Pancreas (tissue), 10 donors: ENCODE measurements around the gene IPCEF1. TPM values are rescaled to one million over a fixed set of nuclear protein-coding genes. Genes with fewer than 3 reads are reported as not detected.

Experiments used
- ATAC-seq, 4 donors: fragments of 200-7000 bp; cut with Tn5 transposase; one replicate each; pipeline versions ENCODE4 v1.8.0 to v1.9.1; 2020; ENCODE audit warnings: mild to moderate bottlenecking in 4 of 4, moderate library complexity in 4 of 4
- DNase-seq, 6 donors: peaks; one replicate each; pipeline ENCODE4 v3.0.0-alpha.2; 2020
- FAIRE-seq: peaks from 2 replicates; lab custom pipeline; 2012; peaks lifted over from hg19 to GRCh38; lab: Jason Lieb, UNC
- H3K27ac ChIP-seq, 4 donors: fragments of 200-600 bp; sonication (generic); 1 replicate in 3 of 4; 2 replicates in 1 of 4; pipeline versions ENCODE4 v1.5.0 to v1.8.0; 2020
- H3K27me3 ChIP-seq, 4 donors: fragments of 200-600 bp; one replicate each; pipeline ENCODE4 v1.8.0; 2021
- H3K36me3 ChIP-seq, 3 donors: fragments of 200-600 bp; sonication (generic) in 1 of 3; one replicate each; pipeline versions ENCODE4 v1.5.0 to v1.8.0; 2020 to 2021
- H3K4me1 ChIP-seq, 3 donors: fragments of 200-600 bp; one replicate each; pipeline ENCODE4 v1.8.0; 2021
- H3K4me3 ChIP-seq, 4 donors: fragments of 200-600 bp; sonication (generic) in 2 of 4; one replicate each; pipeline versions ENCODE4 v1.5.0 to v1.8.0; 2020 to 2021
- H3K9me3 ChIP-seq, 4 donors: fragments of 200-600 bp; one replicate each; pipeline ENCODE4 v1.8.0; 2021
- CTCF ChIP-seq, 4 donors: fragments of 200-600 bp; sonication (generic) in 3 of 4; IDR thresholded peaks; one replicate each; pipeline versions ENCODE4 v1.5.0 to v1.8.0; 2021; ENCODE audit warnings: antibody characterized with exemption in 4 of 4
- WGBS, 2 donors: extraction: QIAGEN DNeasy Blood & Tissue Kit; methylation state at CpG; one replicate each; pipeline ENCODE4 v1.1.7; 2013; 5-methylcytosine and 5-hydroxymethylcytosine counted together
- intact Hi-C, 3 donors: fragments of 100-400 bp; cut with DNase I; formaldehyde crosslinking; loops; one replicate each; pipeline versions ENCODE4 v1.11.1 to v1.14.2; 2022
- polyA plus RNA-seq, 2 donors: library from polyadenylated mRNA; stranded (reverse); fragments of 200-250 nt; gene quantifications; one replicate each; pipeline ENCODE4 v1.2.3, GENCODE V29; 2013
- total RNA-seq, 6 donors: library from RNA; stranded (reverse); fragmentation: NEBNext Ultra II Directional in 4 of 6; extraction: Animal tissue kit (Norgen Biotek cat#: 25700) in 4 of 6; gene quantifications; one replicate each; pipeline versions ENCODE4 v1.2.1 to v1.2.4, GENCODE V29; 2021 to 2023
- donor health status: healthy with polysubstance abuse.
- donor health status: DM: no; HTN: no; CAD: no; lungs with moderate emphysema.
- donor health status: DM: no; HTN: no; CAD: no.
- donor health status: control.
- donor health status: control.
- donor health status: Bipolar disorder and iron deficiency.
- donor health status: DM: yes; HTN: yes; CAD: no.
- donor health status: DM: no; HTN: no; CAD: no.
- donor health status: DM: no; HTN: no; CAD: no.
- donor health status: DM: yes; HTN: yes; CAD: no.

IPCEF1 gene, protein sequence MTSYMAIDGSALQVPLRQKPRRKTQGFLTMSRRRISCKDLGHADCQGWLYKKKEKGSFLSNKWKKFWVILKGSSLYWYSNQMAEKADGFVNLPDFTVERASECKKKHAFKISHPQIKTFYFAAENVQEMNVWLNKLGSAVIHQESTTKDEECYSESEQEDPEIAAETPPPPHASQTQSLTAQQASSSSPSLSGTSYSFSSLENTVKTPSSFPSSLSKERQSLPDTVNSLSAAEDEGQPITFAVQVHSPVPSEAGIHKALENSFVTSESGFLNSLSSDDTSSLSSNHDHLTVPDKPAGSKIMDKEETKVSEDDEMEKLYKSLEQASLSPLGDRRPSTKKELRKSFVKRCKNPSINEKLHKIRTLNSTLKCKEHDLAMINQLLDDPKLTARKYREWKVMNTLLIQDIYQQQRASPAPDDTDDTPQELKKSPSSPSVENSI
- total RNA-seq (1 to 10 TPM; 1.4 to 4.4 (median 2.4) TPM), polyA plus RNA-seq (under 1 TPM; 0.53 to 0.87 TPM)

DNA sequence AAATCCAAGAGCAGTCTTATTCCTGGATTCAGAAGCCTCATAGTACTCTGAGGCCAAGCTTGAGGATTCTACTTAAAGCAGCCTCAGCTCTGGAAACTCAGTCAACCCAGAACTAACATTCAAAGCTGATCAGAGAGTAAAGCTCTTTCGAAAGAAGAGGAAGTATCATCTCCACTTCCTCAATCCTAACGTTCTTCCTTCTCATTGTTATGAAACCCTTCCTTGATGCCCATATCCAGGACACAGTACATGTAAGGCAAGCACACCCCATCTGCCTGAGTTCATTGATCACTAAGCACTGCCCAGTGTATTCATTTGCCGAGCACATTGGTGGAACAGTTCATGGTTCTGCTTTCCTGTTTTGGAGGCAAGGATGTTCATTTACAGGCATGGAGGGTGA lies at the start of gene IPCEF1:
IPCEF1 (minus strand) TSS at position 114 of the 400 bp plus-strand sequence. CDS start 90,856 bp downstream, outside the sequence.
- Histone ChIP-seq H3K4me1 (no peaks in the 10 kb centered on the region), H3K36me3 (no peaks in the 10 kb centered on the region), H3K4me3 (no peak within 1 kb of the TSS), H3K27ac (no peak within 1 kb of the TSS), H3K27me3 (no peaks in the 10 kb centered on the region), H3K9me3 (no peaks in the 10 kb centered on the region)
- FAIRE-seq (no peak), DNase-seq (no peak), ATAC-seq (peak in 2 of 4 donors; percentile 55 to 66)
- WGBS, 2 donors: 84 to 85% methylated on average over 3 of the region's 3 CpGs
- intact Hi-C loops: no loop called here
- TF ChIP-seq CTCF (IDR thresholded peaks at IDR 0.05): no peak

GRCh38 chr6:154406301-154406700 lies 49.7 kb upstream of the IPCEF1 start:
- intact Hi-C loops: no loop called here
- Histone ChIP-seq H3K27me3 (no peaks in the 10 kb centered on the region), H3K27ac (no peak overlapping the region), H3K4me3 (no peak overlapping the region), H3K9me3 (no peaks in the 10 kb centered on the region), H3K4me1 (peaks cover 8 to 14% (median 12%) of the 10 kb centered on the region in 3 donors), H3K36me3 (peaks cover 0 to 64% (median 10%) of the 10 kb centered on the region in 3 donors)
- TF ChIP-seq CTCF (IDR thresholded peaks at IDR 0.05): no peak
- no peak for ATAC-seq
- 94 to 97% methylated on average over 20 of the region's 20 CpGs for WGBS, 2 donors
- peak in 1 of 6 donors; percentile 34 for DNase-seq
- no peak for FAIRE-seq

- intact Hi-C loops: no loop called here
- no peaks in the 10 kb centered on the region for H3K9me3 ChIP-seq
- H3K4me1 ChIP-seq: peaks cover 0 to under 1% (median 0%) of the 10 kb centered on the region in 3 donors
- peaks cover 0 to 67% (median 8%) of the 10 kb centered on the region in 3 donors for H3K36me3 ChIP-seq
- no peak overlapping the region for H3K27ac ChIP-seq
- DNase-seq (no peak), FAIRE-seq (no peak), ATAC-seq (no peak)
- H3K4me3 ChIP-seq: no peak overlapping the region
- no peaks in the 10 kb centered on the region for H3K27me3 ChIP-seq
- 91 to 92% methylated on average over 6 of the region's 6 CpGs for WGBS, 2 donors
- TF ChIP-seq CTCF (IDR thresholded peaks at IDR 0.05): no peak
Observed at GRCh38 chr6:154404791-154405400, 48.3 kb upstream of the IPCEF1 start.

DNA sequence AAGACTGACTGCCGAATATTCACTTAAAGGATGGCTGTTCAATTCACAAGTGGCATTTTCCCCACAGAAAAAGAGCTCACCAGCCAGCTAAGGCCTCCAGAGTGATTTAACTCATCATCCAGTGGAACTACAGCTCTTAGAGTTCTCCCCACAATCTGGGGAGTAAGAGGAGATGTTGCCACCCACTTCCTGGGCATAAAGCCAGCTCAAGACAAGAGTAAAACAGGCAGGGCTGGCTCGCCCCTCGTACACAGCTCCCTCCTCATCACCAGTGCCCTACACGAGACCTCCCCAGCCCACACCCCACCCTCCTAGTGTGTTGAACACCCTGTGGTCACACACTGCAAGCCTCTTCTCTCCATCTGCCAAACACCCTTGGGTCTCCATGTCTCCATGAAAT lies 47.2 kb upstream of the IPCEF1 start:
- Histone ChIP-seq H3K4me1 (no peaks in the 10 kb centered on the region), H3K27ac (no peak overlapping the region), H3K36me3 (peaks cover 0 to 60% (median 8%) of the 10 kb centered on the region in 3 donors), H3K9me3 (no peaks in the 10 kb centered on the region), H3K4me3 (no peak overlapping the region), H3K27me3 (no peaks in the 10 kb centered on the region)
- FAIRE-seq: no peak
- no peak for TF ChIP-seq CTCF (IDR thresholded peaks at IDR 0.05)
- DNase-seq: peak in 1 of 6 donors; percentile 22
- ATAC-seq: peak; percentile 29 to 61 (median 42)
- intact Hi-C loops: no loop called here
- 51 to 65% methylated on average over 4 of the region's 4 CpGs for WGBS, 2 donors
